ENCODE data around the gene OR10J4.

OR10J4 gene

DNA sequence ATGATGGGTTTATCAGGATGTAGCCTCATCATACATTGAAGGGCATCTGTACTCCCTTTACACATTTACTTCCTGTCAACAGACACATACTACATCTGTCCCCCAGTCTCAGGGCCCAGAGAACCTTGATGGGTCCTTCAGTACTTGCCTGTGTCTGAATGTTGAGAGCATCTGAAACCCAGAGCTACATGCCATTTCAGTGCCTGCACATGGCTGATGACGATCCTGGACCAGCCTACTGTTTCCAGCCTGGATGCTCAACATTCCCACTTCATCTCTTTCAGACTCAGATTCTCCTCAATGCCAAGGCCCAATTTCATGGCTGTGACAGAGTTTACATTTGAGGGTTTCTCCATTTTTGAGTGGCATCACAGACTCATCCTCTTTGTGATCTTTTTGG lies at the start of gene OR10J4:
OR10J4 (plus strand) TSS at position 301 of the 400 bp plus-strand sequence.
- H3K9ac ChIP-seq (ENCODE audit: low read length): no peak within 1 kb of the TSS
- no peak within 1 kb of the TSS for H3K4me3 ChIP-seq (ENCODE audit: low read length)
- no peaks in the 10 kb centered on the region for H3K9me3 ChIP-seq (ENCODE audit: control insufficient read depth, low read length)
- no peaks in the 10 kb centered on the region for H3K4me1 ChIP-seq (ENCODE audit: control insufficient read depth, insufficient read depth, low read length)
- no peak for DNase-seq (ENCODE audit: low read depth)
- no peaks in the 10 kb centered on the region for H3K27me3 ChIP-seq (replicated peaks; ENCODE audit: control insufficient read depth, insufficient read depth, low read length)
- H3K36me3 ChIP-seq (ENCODE audit: control insufficient read depth, insufficient read depth, low read length, severe bottlenecking): no peaks in the 10 kb centered on the region

DNA sequence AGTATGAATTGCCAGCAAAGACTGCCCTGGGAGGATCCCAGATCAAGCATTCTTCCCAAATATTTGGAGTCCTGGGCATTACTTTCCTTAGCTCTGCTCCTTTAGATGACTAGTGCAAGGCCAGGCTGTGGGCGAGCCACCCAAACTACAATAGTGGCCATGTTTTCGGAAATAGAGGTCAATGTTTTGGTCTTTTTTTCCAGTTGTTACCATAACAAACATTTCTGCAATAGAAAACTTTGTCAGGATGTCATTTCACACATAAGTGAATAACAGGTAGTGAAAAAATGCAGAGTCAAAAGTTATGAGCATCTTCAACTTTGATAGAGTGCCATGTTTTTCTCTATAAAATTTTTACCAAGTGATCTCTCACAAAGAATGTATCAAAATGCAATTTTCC lies 25.2 kb upstream of the OR10J4 start:
- Histone ChIP-seq H3K36me3 (ENCODE audit: control insufficient read depth, insufficient read depth, low read length, severe bottlenecking) (no peaks in the 10 kb centered on the region), H3K9me3 (ENCODE audit: control insufficient read depth, low read length) (no peaks in the 10 kb centered on the region), H3K4me3 (ENCODE audit: low read length) (no peak overlapping the region), H3K4me1 (ENCODE audit: control insufficient read depth, insufficient read depth, low read length) (no peaks in the 10 kb centered on the region), H3K9ac (ENCODE audit: low read length) (no peak overlapping the region), H3K27me3 (replicated peaks; ENCODE audit: control insufficient read depth, insufficient read depth, low read length) (no peaks in the 10 kb centered on the region)
- DNase-seq (ENCODE audit: low read depth): no peak

DNA sequence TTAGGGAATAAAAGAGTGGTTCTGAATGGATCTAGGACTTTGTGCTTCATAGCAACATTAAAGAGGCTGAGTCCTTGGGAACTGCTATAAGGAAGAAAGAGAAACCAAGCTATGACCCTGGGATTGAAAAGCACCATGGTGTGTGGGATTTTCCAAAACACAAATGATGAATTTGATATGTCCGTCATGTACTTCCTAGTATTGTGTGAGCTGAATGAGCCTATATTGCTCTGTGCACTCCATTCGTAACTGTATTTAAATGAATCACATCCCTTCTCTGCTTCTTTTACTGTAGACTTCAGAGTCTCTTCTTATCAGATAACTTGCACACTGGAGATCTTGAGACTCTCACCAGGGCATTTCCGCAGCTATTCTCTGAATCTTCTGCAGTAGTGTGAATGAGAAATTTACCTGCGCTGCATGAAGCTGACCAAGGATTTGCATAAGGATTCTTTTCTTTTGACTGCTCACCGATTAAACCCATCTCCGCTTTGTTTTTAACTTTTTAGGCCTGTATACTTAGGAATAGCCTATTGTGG lies 23.1 kb upstream of the OR10J4 start:
- DNase-seq (ENCODE audit: low read depth): no peak
- H3K27me3 ChIP-seq (replicated peaks; ENCODE audit: control insufficient read depth, insufficient read depth, low read length): no peaks in the 10 kb centered on the region
- H3K36me3 ChIP-seq (ENCODE audit: control insufficient read depth, insufficient read depth, low read length, severe bottlenecking): no peaks in the 10 kb centered on the region
- H3K9me3 ChIP-seq (ENCODE audit: control insufficient read depth, low read length): no peaks in the 10 kb centered on the region
- H3K4me1 ChIP-seq (ENCODE audit: control insufficient read depth, insufficient read depth, low read length): no peaks in the 10 kb centered on the region
- no peak overlapping the region for H3K4me3 ChIP-seq (ENCODE audit: low read length)
- no peak overlapping the region for H3K9ac ChIP-seq (ENCODE audit: low read length)

DNA sequence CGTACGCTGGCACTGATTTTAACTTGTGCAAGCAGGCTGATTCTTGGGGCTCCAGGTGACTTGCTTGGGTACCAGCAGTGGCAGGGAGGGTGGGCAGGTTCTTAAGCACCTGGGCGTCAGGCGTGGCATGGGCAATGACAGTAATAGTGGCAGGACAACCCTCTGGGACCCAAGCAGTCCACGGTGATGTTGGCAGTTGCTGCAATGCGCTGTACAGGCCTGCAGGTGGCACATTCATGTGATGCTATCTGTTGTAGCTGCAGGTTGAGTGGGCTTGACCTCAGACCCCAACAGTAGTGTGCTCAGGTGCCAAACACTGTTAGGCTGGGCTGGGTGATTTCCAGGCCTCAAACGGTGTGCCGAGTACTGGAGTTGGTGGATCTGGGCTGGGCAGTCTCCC lies 10.2 kb upstream of the OR10J4 start:
- no peaks in the 10 kb centered on the region for H3K4me1 ChIP-seq (ENCODE audit: control insufficient read depth, insufficient read depth, low read length)

DNA sequence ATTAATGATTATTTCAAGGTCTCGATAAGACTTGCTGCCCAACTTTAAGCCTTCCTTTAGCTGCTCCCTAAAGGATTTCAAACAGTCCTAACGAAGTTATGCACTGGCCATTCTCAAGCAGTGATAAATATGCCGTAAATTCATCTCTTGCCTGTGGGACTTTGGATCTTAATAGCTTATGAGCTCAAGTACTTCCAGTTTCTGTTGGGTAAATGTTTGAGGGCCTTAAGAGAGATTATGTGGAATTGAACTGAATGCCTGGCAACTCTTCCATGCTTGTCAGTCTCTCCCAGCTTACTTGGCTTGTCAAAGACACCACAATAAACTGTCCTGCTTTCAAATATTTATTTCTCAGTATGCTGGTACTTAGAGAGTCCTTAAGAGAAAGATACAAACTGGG lies 3.5 kb upstream of the OR10J4 start:
- no peaks in the 10 kb centered on the region for H3K4me1 ChIP-seq (ENCODE audit: control insufficient read depth, insufficient read depth, low read length)
- H3K9ac ChIP-seq (ENCODE audit: low read length): no peak overlapping the region
- H3K27me3 ChIP-seq (replicated peaks; ENCODE audit: control insufficient read depth, insufficient read depth, low read length): no peaks in the 10 kb centered on the region
- no peak for DNase-seq (ENCODE audit: low read depth)
- H3K4me3 ChIP-seq (ENCODE audit: low read length): no peak overlapping the region
- H3K9me3 ChIP-seq (ENCODE audit: control insufficient read depth, low read length): no peaks in the 10 kb centered on the region
- no peaks in the 10 kb centered on the region for H3K36me3 ChIP-seq (ENCODE audit: control insufficient read depth, insufficient read depth, low read length, severe bottlenecking)

More for the DNA sequence above, 10.2 kb upstream of the OR10J4 start:
- H3K9me3 ChIP-seq (ENCODE audit: control insufficient read depth, low read length): peaks cover 9% of the 10 kb centered on the region
- no peaks in the 10 kb centered on the region for H3K36me3 ChIP-seq (ENCODE audit: control insufficient read depth, insufficient read depth, low read length, severe bottlenecking)
- no peaks in the 10 kb centered on the region for H3K27me3 ChIP-seq (replicated peaks; ENCODE audit: control insufficient read depth, insufficient read depth, low read length)
- DNase-seq (ENCODE audit: low read depth): no peak
- no peak overlapping the region for H3K9ac ChIP-seq (ENCODE audit: low read length)
- no peak overlapping the region for H3K4me3 ChIP-seq (ENCODE audit: low read length)

GRCh38 chr1:159429074-159429861 lies 2.7 kb upstream of the OR10J4 start:
- DNase-seq (ENCODE audit: low read depth): peak; percentile 81
- H3K9me3 ChIP-seq (ENCODE audit: control insufficient read depth, low read length): no peaks in the 10 kb centered on the region
- H3K9ac ChIP-seq (ENCODE audit: low read length): no peak overlapping the region
- no peak overlapping the region for H3K4me3 ChIP-seq (ENCODE audit: low read length)
- no peaks in the 10 kb centered on the region for H3K4me1 ChIP-seq (ENCODE audit: control insufficient read depth, insufficient read depth, low read length)
- H3K27me3 ChIP-seq (replicated peaks; ENCODE audit: control insufficient read depth, insufficient read depth, low read length): no peaks in the 10 kb centered on the region
- H3K36me3 ChIP-seq (ENCODE audit: control insufficient read depth, insufficient read depth, low read length, severe bottlenecking): no peaks in the 10 kb centered on the region

GRCh38 chr1:159430985-159431384 lies 1.0 kb upstream of the OR10J4 start:
- H3K4me3 ChIP-seq (ENCODE audit: low read length): no peak overlapping the region
- DNase-seq (ENCODE audit: low read depth): no peak
- H3K9ac ChIP-seq (ENCODE audit: low read length): no peak overlapping the region
- H3K27me3 ChIP-seq (replicated peaks; ENCODE audit: control insufficient read depth, insufficient read depth, low read length): no peaks in the 10 kb centered on the region
- H3K4me1 ChIP-seq (ENCODE audit: control insufficient read depth, insufficient read depth, low read length): no peaks in the 10 kb centered on the region
- H3K36me3 ChIP-seq (ENCODE audit: control insufficient read depth, insufficient read depth, low read length, severe bottlenecking): no peaks in the 10 kb centered on the region
- H3K9me3 ChIP-seq (ENCODE audit: control insufficient read depth, low read length): no peaks in the 10 kb centered on the region

DNA sequence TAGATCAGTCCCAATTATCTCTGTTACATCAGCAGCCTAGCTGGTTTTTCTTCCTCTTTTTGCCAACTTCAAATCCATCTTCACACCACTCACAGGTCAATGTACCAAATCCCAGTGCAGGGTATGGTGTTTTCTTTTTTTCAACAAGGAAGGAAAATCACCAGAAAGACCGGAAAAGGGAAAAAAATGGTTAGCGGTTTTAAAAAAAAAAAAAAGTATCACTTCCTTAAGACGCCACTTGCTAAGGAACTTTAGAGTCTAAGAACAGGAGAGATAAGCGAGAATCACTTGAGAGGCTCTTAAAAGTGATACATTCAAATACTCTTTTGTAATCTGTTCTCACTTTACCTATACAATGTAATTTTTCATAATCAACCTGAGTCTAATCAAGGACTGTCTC lies 4.5 kb downstream of the OR10J4 start:
- no peak for DNase-seq (ENCODE audit: low read depth)
- Histone ChIP-seq H3K27me3 (replicated peaks; ENCODE audit: control insufficient read depth, insufficient read depth, low read length) (no peaks in the 10 kb centered on the region), H3K36me3 (ENCODE audit: control insufficient read depth, insufficient read depth, low read length, severe bottlenecking) (no peaks in the 10 kb centered on the region), H3K9ac (ENCODE audit: low read length) (no peak overlapping the region), H3K4me3 (ENCODE audit: low read length) (no peak overlapping the region), H3K4me1 (ENCODE audit: control insufficient read depth, insufficient read depth, low read length) (no peaks in the 10 kb centered on the region), H3K9me3 (ENCODE audit: control insufficient read depth, low read length) (no peaks in the 10 kb centered on the region)

- Histone ChIP-seq H3K9ac (ENCODE audit: low read length) (no peak within 1 kb of the TSS), H3K36me3 (ENCODE audit: control insufficient read depth, insufficient read depth, low read length, severe bottlenecking) (no peaks in the 10 kb centered on the region), H3K27me3 (replicated peaks; ENCODE audit: control insufficient read depth, insufficient read depth, low read length) (no peaks in the 10 kb centered on the region), H3K9me3 (ENCODE audit: control insufficient read depth, low read length) (no peaks in the 10 kb centered on the region), H3K4me1 (ENCODE audit: control insufficient read depth, insufficient read depth, low read length) (no peaks in the 10 kb centered on the region), H3K4me3 (ENCODE audit: low read length) (no peak within 1 kb of the TSS)
- no peak for DNase-seq (ENCODE audit: low read depth)
Measured at GRCh38 chr1:159439422-159439821, 7.4 kb downstream of the OR10J4 start, which contains the start of gene OR10J1. Gene OR10J1 (plus strand): TSS chr1:159439722. CDS start chr1:159439792, 70 bp downstream.

- H3K4me3 ChIP-seq (ENCODE audit: low read length): no peak overlapping the region
Measured at GRCh38 chr1:159441360-159441759, 9.4 kb downstream of the OR10J4 start.

DNA sequence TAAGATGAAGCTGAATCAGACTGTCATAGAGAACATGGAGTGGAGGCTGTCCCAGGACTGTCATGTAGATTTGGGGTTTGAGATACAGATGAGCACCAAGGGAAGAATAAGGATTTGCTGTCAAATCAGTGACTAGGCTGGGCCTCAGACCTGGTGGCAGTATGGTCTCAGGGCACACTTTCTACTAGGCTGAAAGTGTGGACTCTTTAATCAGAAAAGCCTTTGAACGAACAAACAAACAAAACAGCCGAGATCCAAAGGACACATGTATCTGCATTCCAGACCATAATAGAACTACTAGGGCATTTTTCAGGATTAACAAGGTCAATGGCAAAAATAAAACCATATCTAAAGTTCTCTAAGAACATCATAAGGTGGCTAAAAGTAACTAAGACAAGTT lies 10.4 kb downstream of the OR10J4 start:
- H3K27me3 ChIP-seq (replicated peaks; ENCODE audit: control insufficient read depth, insufficient read depth, low read length): no peaks in the 10 kb centered on the region
- H3K9me3 ChIP-seq (ENCODE audit: control insufficient read depth, low read length): peaks cover 2% of the 10 kb centered on the region
- DNase-seq (ENCODE audit: low read depth): no peak
- no peak overlapping the region for H3K9ac ChIP-seq (ENCODE audit: low read length)
- no peaks in the 10 kb centered on the region for H3K36me3 ChIP-seq (ENCODE audit: control insufficient read depth, insufficient read depth, low read length, severe bottlenecking)
- H3K4me1 ChIP-seq (ENCODE audit: control insufficient read depth, insufficient read depth, low read length): no peaks in the 10 kb centered on the region
- no peak overlapping the region for H3K4me3 ChIP-seq (ENCODE audit: low read length)

More at GRCh38 chr1:159441360-159441759, 9.4 kb downstream of the OR10J4 start:
- H3K9me3 ChIP-seq (ENCODE audit: control insufficient read depth, low read length): no peaks in the 10 kb centered on the region
- no peaks in the 10 kb centered on the region for H3K27me3 ChIP-seq (replicated peaks; ENCODE audit: control insufficient read depth, insufficient read depth, low read length)
- no peak for DNase-seq (ENCODE audit: low read depth)
- no peaks in the 10 kb centered on the region for H3K4me1 ChIP-seq (ENCODE audit: control insufficient read depth, insufficient read depth, low read length)
- H3K36me3 ChIP-seq (ENCODE audit: control insufficient read depth, insufficient read depth, low read length, severe bottlenecking): no peaks in the 10 kb centered on the region
- no peak overlapping the region for H3K9ac ChIP-seq (ENCODE audit: low read length)
